Sciatic nerve (tissue), 2 donors: ENCODE data around the gene CNTN4. TPM values are rescaled to one million over a fixed set of nuclear protein-coding genes. Genes with fewer than 3 reads are reported as not detected.

Experiments
- ATAC-seq: fragments of 200-7000 bp; cut with Tn5 transposase; one replicate; pipeline ENCODE4 v1.9.1; 2020; ENCODE audit warnings: mild to moderate bottlenecking, moderate library complexity
- DNase-seq: peaks from one replicate; pipeline ENCODE4 v3.0.0-alpha.2; 2020; ENCODE audit warnings: low spot score
- intact Hi-C: fragments of 100-400 bp; cut with DNase I; formaldehyde crosslinking; loops from one replicate; pipeline ENCODE4 v1.14.2; 2022
- total RNA-seq: library from RNA; stranded (reverse); fragmentation: NEBNext Ultra II Directional; extraction: Animal tissue kit (Norgen Biotek cat#: 25700); gene quantifications from one replicate; pipeline ENCODE4 v1.2.1, GENCODE V29; 2021
- donor health status: DM: no; HTN: no; CAD: no.
- donor health status: DM: no; HTN: no; CAD: no.

Gene CNTN4
- total RNA-seq, 1 donor from 2014 or later: 80.0 TPM

- DNase-seq (no peak), ATAC-seq (no peak)
- intact Hi-C loops: no loop called here
Measured at GRCh38 chr3:2856138-2857133, 757.8 kb downstream of the CNTN4 start.

GRCh38 chr3:2860626-2861025 is 762.0 kb downstream of the CNTN4 start:
- intact Hi-C loops: no loop called here
- DNase-seq (no peak), ATAC-seq (no peak)

GRCh38 chr3:2861120-2861519 is 762.5 kb downstream of the CNTN4 start:
- DNase-seq (no peak), ATAC-seq (no peak)
- intact Hi-C loops: no loop called here

GRCh38 chr3:2861920-2862319 is 763.3 kb downstream of the CNTN4 start:
- DNase-seq (no peak), ATAC-seq (no peak)
- intact Hi-C loops: no loop called here

- no peak for DNase-seq
- intact Hi-C loops: no loop called here
Measured at GRCh38 chr3:2862366-2862765, 763.7 kb downstream of the CNTN4 start.

GRCh38 chr3:2863127-2863526 is 764.5 kb downstream of the CNTN4 start:
- DNase-seq (no peak), ATAC-seq (peak; percentile 71)
- intact Hi-C loops: no loop called here

More at GRCh38 chr3:2862366-2862765, 763.7 kb downstream of the CNTN4 start:
- ATAC-seq: peak; percentile 69

GRCh38 chr3:2869905-2870304 is 771.2 kb downstream of the CNTN4 start:
- no peak for ATAC-seq
- no peak for DNase-seq
- intact Hi-C loops: no loop called here

- ATAC-seq: peak; percentile 16
- no peak for DNase-seq
- intact Hi-C loops: no loop called here
Measured at GRCh38 chr3:2870724-2871333, 772.2 kb downstream of the CNTN4 start.

GRCh38 chr3:2872884-2873283 is 774.2 kb downstream of the CNTN4 start:
- peak; percentile 92 for ATAC-seq

GRCh38 chr3:2873986-2874385 is 775.3 kb downstream of the CNTN4 start:
- ATAC-seq: peak; percentile 58

More at GRCh38 chr3:2872884-2873283, 774.2 kb downstream of the CNTN4 start:
- intact Hi-C loops: no loop called here
- DNase-seq: no peak

GRCh38 chr3:2875699-2876098 is 777.0 kb downstream of the CNTN4 start:
- no peak for ATAC-seq
- intact Hi-C loops: no loop called here
- DNase-seq: no peak

More at GRCh38 chr3:2873986-2874385, 775.3 kb downstream of the CNTN4 start:
- DNase-seq: no peak
- intact Hi-C loops: no loop called here

GRCh38 chr3:2876362-2876761 is 777.7 kb downstream of the CNTN4 start:
- no peak for DNase-seq
- intact Hi-C loops: no loop called here
- ATAC-seq: no peak

GRCh38 chr3:2879023-2879422 is 780.4 kb downstream of the CNTN4 start:
- ATAC-seq: no peak
- no peak for DNase-seq
- intact Hi-C loops: no loop called here

- no peak for DNase-seq
- intact Hi-C loops: no loop called here
- no peak for ATAC-seq
Measured at GRCh38 chr3:2879587-2879986, 780.9 kb downstream of the CNTN4 start.

- intact Hi-C loops: no loop called here
- ATAC-seq (no peak), DNase-seq (no peak)
Measured at GRCh38 chr3:2880218-2880756, 781.6 kb downstream of the CNTN4 start.

- no peak for DNase-seq
- ATAC-seq: no peak
- intact Hi-C loops: no loop called here
Measured at GRCh38 chr3:2883283-2883682, 784.6 kb downstream of the CNTN4 start.

GRCh38 chr3:2888592-2888991 is 789.9 kb downstream of the CNTN4 start:
- DNase-seq: no peak
- no peak for ATAC-seq

GRCh38 chr3:2889736-2890135 is 791.1 kb downstream of the CNTN4 start:
- ATAC-seq (no peak), DNase-seq (no peak)
- intact Hi-C loops: loop anchor here (5.0 kb wide), 1 partner anchor 1688 kb away; no protein-coding TSS in a partner anchor

More at GRCh38 chr3:2888592-2888991, 789.9 kb downstream of the CNTN4 start:
- intact Hi-C loops: loop anchor here (5.0 kb wide), 1 partner anchor 1689 kb away; no protein-coding TSS in a partner anchor

GRCh38 chr3:2896308-2896939 is 797.8 kb downstream of the CNTN4 start:
- DNase-seq (no peak), ATAC-seq (peak; percentile 45)
- intact Hi-C loops: no loop called here
